Measurements from ENCODE around the gene NEIL1. TPM values are rescaled to one million over a fixed set of nuclear protein-coding genes. Genes with fewer than 3 reads are reported as not detected.

NEIL1 gene
- polyA plus RNA-seq, 2 of the 4 experiments (the other 2 are of a cell fraction): 3.2 to 6.8 TPM

- TF ChIP-seq MAZ (IDR thresholded peaks at IDR 0.05; ENCODE audit: borderline replicate concordance, low read depth, low read length): no peak
- no peak for TF ChIP-seq HEYL (CRISPR knock-in tag; IDR thresholded peaks at IDR 0.05)
- no peak for TF ChIP-seq BCL3 (IDR thresholded peaks at IDR 0.05)
- TF ChIP-seq POLR2AphosphoS2 (conservative IDR thresholded peaks at IDR 0.05; ENCODE audit: low read length): no peak
- TF ChIP-seq CBX2 (IDR thresholded peaks at IDR 0.05; ENCODE audit: borderline replicate concordance, low read depth): no peak
- TF ChIP-seq CHD2 (IDR thresholded peaks at IDR 0.05; ENCODE audit: low read length, partially characterized antibody): no peak
- no peak for TF ChIP-seq PHF8 (IDR thresholded peaks at IDR 0.05; ENCODE audit: borderline replicate concordance, low read depth)
- no peak for TF ChIP-seq CTCF (IDR thresholded peaks at IDR 0.05)
- TF ChIP-seq ZSCAN20 (CRISPR knock-in tag; IDR thresholded peaks at IDR 0.05): no peak
- no peak for TF ChIP-seq PBX3 (IDR thresholded peaks at IDR 0.05)
- FAIRE-seq (no peak), ATAC-seq (peak in 1 of 2 experiments; percentile 19; a peak in 3 of 6 replicates), DNase-seq (ENCODE audit: low read depth in 1 of 2, low spot score in 1 of 2) (no peak)
- Histone ChIP-seq H3K27ac (no peak overlapping the region), H3K9me3 (no peaks in the 10 kb centered on the region), H3K4me2 (no peak overlapping the region), H3K4me3 (no peak overlapping the region), H3K4me1 (peaks cover 6% of the 10 kb centered on the region)
- 93% methylated on average over 7 of the region's 7 CpGs for WGBS (ENCODE audit: missing lambda C conversion rate)
- ChIA-PET POLR2A (no interaction called here), CTCF (interaction anchor here (1.2 to 2.4 kb wide), 3 partner anchors 10 to 321 kb away, joined by 3 to 6 read pairs (median 5); partner anchors contain the start of gene NEIL1)
Measured at GRCh38 chr15:75362642-75363249, 15.9 kb downstream of the NEIL1 start.

GRCh38 chr15:75363786-75364185, 16.9 kb downstream of the NEIL1 start:
- 93% methylated on average over 9 of the region's 9 CpGs for WGBS (ENCODE audit: missing lambda C conversion rate)
- ChIA-PET CTCF (interaction anchor here (1.2 to 2.4 kb wide), 4 partner anchors 11 to 320 kb away, joined by 3 to 6 read pairs (median 4); partner anchors contain the start of genes NEIL1 and SNUPN), POLR2A (no interaction called here)
- Histone ChIP-seq H3K4me3 (no peak overlapping the region), H3K27ac (no peak overlapping the region), H3K4me1 (peaks cover 6% of the 10 kb centered on the region), H3K9me3 (no peaks in the 10 kb centered on the region), H3K4me2 (no peak overlapping the region)
- FAIRE-seq (no peak), DNase-seq (ENCODE audit: low read depth in 1 of 2, low spot score in 1 of 2) (no peak), ATAC-seq (no peak)
- TF ChIP-seq HOXB5 (CRISPR knock-in tag; IDR thresholded peaks at IDR 0.05): no peak
- no peak for TF ChIP-seq E2F6 (IDR thresholded peaks at IDR 0.05; ENCODE audit: borderline replicate concordance, low read depth)
- no peak for TF ChIP-seq CBX2 (IDR thresholded peaks at IDR 0.05; ENCODE audit: borderline replicate concordance, low read depth)
- TF ChIP-seq ELK1 (IDR thresholded peaks at IDR 0.05; ENCODE audit: low read depth, low read length): no peak
- no peak for TF ChIP-seq RFX5 (IDR thresholded peaks at IDR 0.05)
- TF ChIP-seq CHD4 (IDR thresholded peaks at IDR 0.05; ENCODE audit: borderline replicate concordance): no peak
- TF ChIP-seq TFCP2L1 (CRISPR knock-in tag; IDR thresholded peaks at IDR 0.05): no peak
- no peak for TF ChIP-seq HMGXB4 (CRISPR knock-in tag; IDR thresholded peaks at IDR 0.05; ENCODE audit: borderline replicate concordance)
- no peak for TF ChIP-seq BCL3 (IDR thresholded peaks at IDR 0.05)
- TF ChIP-seq HDAC2 (IDR thresholded peaks at IDR 0.05): no peak
- TF ChIP-seq RCOR1 (IDR thresholded peaks at IDR 0.05; ENCODE audit: low read depth, low read length): no peak
- TF ChIP-seq EP300 (IDR thresholded peaks at IDR 0.05): no peak
- TF ChIP-seq PHF8 (IDR thresholded peaks at IDR 0.05; ENCODE audit: borderline replicate concordance, low read depth): no peak
- TF ChIP-seq RAD21 (conservative IDR thresholded peaks at IDR 0.05 in 1 of 2, IDR thresholded peaks at IDR 0.05 in 1 of 2): no peak
- no peak for TF ChIP-seq KDM5A (IDR thresholded peaks at IDR 0.05)
- no peak for TF ChIP-seq POLR2AphosphoS2 (conservative IDR thresholded peaks at IDR 0.05; ENCODE audit: low read length)
- no peak for TF ChIP-seq FOXS1 (CRISPR knock-in tag; IDR thresholded peaks at IDR 0.05)

All from A549 (cell line).